CD4-positive, alpha-beta T cell (primary cell): ENCODE measurements around the gene CFAP57. TPM values are rescaled to one million over a fixed set of nuclear protein-coding genes. Genes with fewer than 3 reads are reported as not detected.

Experiments
- ATAC-seq: fragments of 200-7000 bp; cut with Tn5 transposase; one replicate; pipeline ENCODE4 v1.10.0; 2022; ENCODE audit warnings: mild to moderate bottlenecking; ENCODE audit not compliant: poor library complexity
- CTCF ChIA-PET: fragments of 350-600 bp; sonication (Branson Sonifier 250); formaldehyde crosslinking; loops from one replicate; lab custom pipeline; 2021; ENCODE audit warnings: antibody characterized with exemption, inconsistent platforms; lab: Charles Lee
- POLR2A ChIA-PET: fragments of 350-600 bp; sonication (Branson Sonifier 250); formaldehyde crosslinking; loops from one replicate; lab custom pipeline; 2021; ENCODE audit warnings: antibody characterized with exemption, inconsistent platforms; lab: Charles Lee
- DNase-seq, 14 experiments: peaks; one replicate each; pipeline ENCODE4 v3.0.0-alpha.2; 2013 to 2020; ENCODE audit warnings: mixed read lengths in 2 of 14
- H3K27ac ChIP-seq, 2 donors: one replicate each; pipeline versions ENCODE4 v1.5.1 to v1.7.0; 2013; ENCODE audit warnings: low read length in 2 of 2, low read depth in 1 of 2, mild to moderate bottlenecking in 1 of 2
- H3K27me3 ChIP-seq, 2 experiments: 1 replicate in 1 of 2; 2 replicates in 1 of 2; pipeline versions ENCODE4 v1.6.1 to v1.7.0; 2013; ENCODE audit warnings: low read length in 2 of 2, control low read depth in 1 of 2, mild to moderate bottlenecking in 1 of 2, moderate library complexity in 1 of 2; ENCODE audit not compliant: insufficient read depth in 2 of 2, control insufficient read depth in 1 of 2
- H3K36me3 ChIP-seq: one replicate; pipeline ENCODE4 v1.6.1; 2013; ENCODE audit warnings: low read length, control low read depth; ENCODE audit not compliant: insufficient read depth
- H3K4me1 ChIP-seq: one replicate; pipeline ENCODE4 v1.6.1; 2013; ENCODE audit warnings: low read length, control low read depth; ENCODE audit not compliant: insufficient read depth
- H3K4me3 ChIP-seq: one replicate; pipeline ENCODE4 v1.5.1; 2013; ENCODE audit warnings: mild to moderate bottlenecking, low read length, moderate library complexity
- H3K9me3 ChIP-seq, 2 experiments: 1 replicate in 1 of 2; 2 replicates in 1 of 2; pipeline versions ENCODE4 v1.6.1 to v1.7.0; 2013; ENCODE audit warnings: low read length in 2 of 2, mild to moderate bottlenecking in 2 of 2, control low read depth in 1 of 2, moderate library complexity in 1 of 2; ENCODE audit not compliant: control insufficient read depth in 1 of 2, insufficient read depth in 1 of 2
- H3K27ac Mint-ChIP-seq: one replicate; pipeline ENCODE4 v1.8.0; 2020; ENCODE audit warnings: mixed read lengths
- H3K27me3 Mint-ChIP-seq: one replicate; pipeline ENCODE4 v1.8.0; 2021; ENCODE audit warnings: mixed read lengths
- H3K36me3 Mint-ChIP-seq: one replicate; pipeline ENCODE4 v1.8.0; 2021; ENCODE audit warnings: low read depth, mixed read lengths
- H3K4me1 Mint-ChIP-seq: one replicate; pipeline ENCODE4 v1.8.0; 2021; ENCODE audit warnings: low read depth, mixed read lengths
- H3K4me3 Mint-ChIP-seq: one replicate; pipeline ENCODE4 v1.8.0; 2020; ENCODE audit warnings: mild to moderate bottlenecking, mixed read lengths
- H3K9me3 Mint-ChIP-seq: one replicate; pipeline ENCODE4 v1.8.0; 2020; ENCODE audit warnings: mixed read lengths
- intact Hi-C, 2 experiments: fragments of 100-400 bp; cut with DNase I in 1 of 2; cut with micrococcal nuclease in 1 of 2; formaldehyde crosslinking; loops; one replicate each; pipeline versions ENCODE4 v1.15.1 to v1.9.0; 2023 to 2025; cut with DNase I, micrococcal nuclease
- total RNA-seq, 174 experiments: library from RNA in 2 of 174; stranded (reverse) in 2 of 174; gene quantifications; one replicate each; pipeline ENCODE4 v1.2.3 and lab custom pipeline; 2021 to 2026
- TF ChIP-seq, protein P1 (sequence below): fragments of 200-600 bp; IDR thresholded peaks from one replicate; pipeline ENCODE4 v1.8.0; 2022; ENCODE audit warnings: antibody characterized with exemption, mild to moderate bottlenecking

The CFAP57 gene
- total RNA-seq, 2 experiments from 2014 or later, result not detected

DNA sequence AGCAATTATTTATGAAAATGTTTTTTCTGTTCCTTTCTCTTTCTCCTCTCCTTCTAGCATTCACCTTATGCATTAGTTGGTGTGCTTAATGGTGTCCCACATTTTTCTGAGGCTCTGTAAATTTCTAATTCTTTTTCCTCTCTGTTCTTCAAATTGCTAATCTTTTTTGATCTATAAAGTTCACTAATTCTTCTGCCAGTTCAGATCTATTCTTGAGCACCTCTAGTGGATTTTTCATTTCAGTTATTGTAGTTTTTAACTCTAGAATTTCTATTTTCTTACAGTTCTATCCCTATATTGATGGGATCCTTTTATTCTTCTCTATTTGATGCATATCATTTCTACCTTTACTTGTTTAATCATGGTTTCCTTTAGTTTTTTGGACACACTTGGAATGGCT lies 22.4 kb downstream of the CFAP57 start:
- Mint-ChIP-seq H3K9me3 (no peaks in the 10 kb centered on the region), H3K4me1 (no peaks in the 10 kb centered on the region), H3K27me3 (peaks cover 22% of the 10 kb centered on the region), H3K36me3 (no peaks in the 10 kb centered on the region), H3K4me3 (no peak overlapping the region), H3K27ac (no peak overlapping the region)
- ATAC-seq (no peak), DNase-seq (no peak)
- POLR2A ChIA-PET, result interaction anchor here (0.6 kb wide), 1 partner anchor 314 kb away, joined by 3 read pairs; no protein-coding TSS in a partner anchor
- intact Hi-C loops, result no loop called here
- H3K27ac ChIP-seq, result no peak overlapping the region
- CTCF ChIA-PET, result no interaction called here
- no peaks in the 10 kb centered on the region for H3K27me3 ChIP-seq
- H3K4me1 ChIP-seq, result no peaks in the 10 kb centered on the region
- peaks cover 11 to 20% of the 10 kb centered on the region in 2 experiments for H3K9me3 ChIP-seq
- H3K4me3 ChIP-seq, result no peak overlapping the region
- TF ChIP-seq, protein P1, sequence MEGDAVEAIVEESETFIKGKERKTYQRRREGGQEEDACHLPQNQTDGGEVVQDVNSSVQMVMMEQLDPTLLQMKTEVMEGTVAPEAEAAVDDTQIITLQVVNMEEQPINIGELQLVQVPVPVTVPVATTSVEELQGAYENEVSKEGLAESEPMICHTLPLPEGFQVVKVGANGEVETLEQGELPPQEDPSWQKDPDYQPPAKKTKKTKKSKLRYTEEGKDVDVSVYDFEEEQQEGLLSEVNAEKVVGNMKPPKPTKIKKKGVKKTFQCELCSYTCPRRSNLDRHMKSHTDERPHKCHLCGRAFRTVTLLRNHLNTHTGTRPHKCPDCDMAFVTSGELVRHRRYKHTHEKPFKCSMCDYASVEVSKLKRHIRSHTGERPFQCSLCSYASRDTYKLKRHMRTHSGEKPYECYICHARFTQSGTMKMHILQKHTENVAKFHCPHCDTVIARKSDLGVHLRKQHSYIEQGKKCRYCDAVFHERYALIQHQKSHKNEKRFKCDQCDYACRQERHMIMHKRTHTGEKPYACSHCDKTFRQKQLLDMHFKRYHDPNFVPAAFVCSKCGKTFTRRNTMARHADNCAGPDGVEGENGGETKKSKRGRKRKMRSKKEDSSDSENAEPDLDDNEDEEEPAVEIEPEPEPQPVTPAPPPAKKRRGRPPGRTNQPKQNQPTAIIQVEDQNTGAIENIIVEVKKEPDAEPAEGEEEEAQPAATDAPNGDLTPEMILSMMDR, result no peak
- no peaks in the 10 kb centered on the region for H3K36me3 ChIP-seq

DNA sequence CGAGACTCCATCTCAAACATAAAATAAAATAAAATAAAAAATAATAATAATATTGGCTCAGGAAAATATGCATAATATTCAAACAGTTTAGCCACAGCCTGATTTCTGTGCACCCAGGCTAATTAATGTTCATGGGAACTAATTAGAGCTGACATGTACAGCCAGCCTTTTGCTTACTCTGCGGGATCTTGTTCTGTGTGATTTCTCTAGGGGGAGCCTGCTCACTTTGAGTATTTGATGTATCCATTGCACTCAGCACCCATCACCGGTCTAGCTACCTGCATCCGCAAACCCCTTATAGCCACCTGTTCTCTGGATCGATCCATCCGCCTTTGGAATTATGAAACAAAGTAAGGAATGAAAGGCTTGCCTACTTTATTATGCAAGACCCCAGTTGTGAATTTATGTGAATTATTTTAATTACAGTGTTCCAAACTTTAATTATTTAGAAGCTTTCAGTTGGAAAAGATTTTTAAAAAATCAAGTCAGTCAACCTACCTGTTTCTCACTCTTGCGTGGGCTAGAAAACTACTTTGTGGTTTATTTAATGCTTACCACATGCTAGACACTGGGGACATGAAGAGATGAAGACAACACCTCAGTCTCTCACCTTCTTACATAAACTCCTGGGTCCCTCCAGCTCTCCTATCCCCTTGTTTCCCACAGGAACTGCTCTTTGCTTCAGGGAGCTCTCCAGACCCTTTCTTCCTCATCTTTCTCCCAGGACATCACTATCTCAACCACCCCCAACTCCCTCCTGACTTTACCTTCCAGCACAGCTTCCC lies 25.4 kb downstream of the CFAP57 start:
- H3K36me3 Mint-ChIP-seq, result no peaks in the 10 kb centered on the region
- no peak overlapping the region for H3K4me3 Mint-ChIP-seq
- no peak for DNase-seq
- CTCF ChIA-PET, result no interaction called here
- ATAC-seq, result no peak
- Histone ChIP-seq H3K36me3 (no peaks in the 10 kb centered on the region), H3K4me1 (no peaks in the 10 kb centered on the region), H3K27ac (no peak overlapping the region), H3K4me3 (no peak overlapping the region), H3K27me3 (no peaks in the 10 kb centered on the region), H3K9me3 (peaks cover 6 to 11% of the 10 kb centered on the region in 2 experiments)
- no peaks in the 10 kb centered on the region for H3K4me1 Mint-ChIP-seq
- POLR2A ChIA-PET, result no interaction called here
- TF ChIP-seq, protein P1, result no peak
- H3K9me3 Mint-ChIP-seq, result no peaks in the 10 kb centered on the region
- H3K27ac Mint-ChIP-seq, result no peak overlapping the region
- intact Hi-C loops, result no loop called here
- peaks cover 10% of the 10 kb centered on the region for H3K27me3 Mint-ChIP-seq

DNA sequence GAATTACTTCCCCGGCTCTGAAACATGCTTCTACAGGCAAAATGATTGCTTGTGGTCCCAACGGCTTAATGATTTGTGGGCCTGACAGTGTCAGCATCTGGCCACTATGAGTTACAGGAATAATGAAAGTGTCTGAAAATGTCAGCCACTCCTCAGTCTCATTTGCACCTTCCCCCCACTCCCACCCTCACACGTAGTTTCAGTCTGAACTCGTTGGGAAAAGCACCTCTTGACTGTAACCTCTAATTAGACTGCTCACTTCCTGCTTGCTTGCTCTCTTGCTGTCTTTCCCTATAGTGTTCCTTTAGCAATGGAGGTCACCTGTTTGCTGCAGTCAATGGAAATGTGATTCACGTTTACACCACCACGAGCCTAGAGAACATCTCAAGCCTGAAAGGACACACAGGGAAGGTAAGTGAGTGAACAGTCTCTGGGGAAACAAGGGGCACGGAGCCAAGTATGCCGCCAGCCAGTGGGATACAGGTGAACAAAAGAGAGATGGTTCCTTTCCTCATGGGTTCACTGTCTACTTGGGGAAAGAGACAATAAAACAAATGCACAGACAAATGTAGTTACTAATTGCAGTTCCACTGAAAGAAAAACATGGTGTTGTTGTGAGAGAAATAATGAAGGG lies 27.1 kb downstream of the CFAP57 start:
- Histone ChIP-seq H3K27me3 (no peaks in the 10 kb centered on the region), H3K27ac (no peak overlapping the region), H3K4me1 (no peaks in the 10 kb centered on the region), H3K4me3 (no peak overlapping the region), H3K36me3 (no peaks in the 10 kb centered on the region), H3K9me3 (peaks cover 7 to 12% of the 10 kb centered on the region in 2 experiments)
- intact Hi-C loops, result no loop called here
- no peak for DNase-seq
- Mint-ChIP-seq H3K4me1 (no peaks in the 10 kb centered on the region), H3K27me3 (peaks cover 4% of the 10 kb centered on the region), H3K27ac (no peak overlapping the region), H3K36me3 (no peaks in the 10 kb centered on the region), H3K9me3 (peaks cover 2% of the 10 kb centered on the region), H3K4me3 (no peak overlapping the region)
- TF ChIP-seq, protein P1, result no peak
- POLR2A ChIA-PET, result no interaction called here
- ATAC-seq, result no peak
- CTCF ChIA-PET, result no interaction called here
